Neutrophil (primary cell): ENCODE results near the gene ATP8B3.

Source experiments
- H3K27ac ChIP-seq: fragments of 200-600 bp; sonication (generic); 2 replicates; pipeline ENCODE4 v1.5.1; 2016; ENCODE audit warnings: mild to moderate bottlenecking, moderate library complexity
- H3K27me3 ChIP-seq: fragments of 200-600 bp; sonication (generic); 2 replicates; pipeline ENCODE4 v1.6.0; 2016; ENCODE audit warnings: mild to moderate bottlenecking
- H3K36me3 ChIP-seq: fragments of 200-600 bp; sonication (generic); 2 replicates; pipeline ENCODE4 v1.5.1; 2017
- H3K4me1 ChIP-seq, 2 experiments: fragments of 200-600 bp in 1 of 2; sonication (generic) in 1 of 2; 1 replicate in 1 of 2; 2 replicates in 1 of 2; pipeline versions ENCODE4 v1.5.1 to v1.6.1; 2013 to 2016; ENCODE audit warnings: low read depth in 1 of 2, low read length in 1 of 2, mild to moderate bottlenecking in 1 of 2, moderate library complexity in 1 of 2; ENCODE audit not compliant: control insufficient read depth in 1 of 2, insufficient read depth in 1 of 2
- H3K4me3 ChIP-seq, 2 experiments: fragments of 200-600 bp in 1 of 2; sonication (generic) in 1 of 2; 1 replicate in 1 of 2; 2 replicates in 1 of 2; pipeline ENCODE4 v1.5.1; 2013 to 2016; ENCODE audit warnings: low read depth in 1 of 2, low read length in 1 of 2, mild to moderate bottlenecking in 1 of 2, moderate library complexity in 1 of 2
- H3K9me3 ChIP-seq: fragments of 200-600 bp; sonication (generic); 2 replicates; pipeline ENCODE4 v1.5.1; 2016
- CTCF ChIP-seq: fragments of 200-600 bp; sonication (generic); IDR thresholded peaks from 2 replicates; pipeline ENCODE4 v1.5.1; 2016; ENCODE audit warnings: antibody characterized with exemption

Gene ATP8B3

GRCh38 chr19:1744822-1745563, 67.1 kb downstream of the ATP8B3 start:
- Histone ChIP-seq H3K9me3 (no peaks in the 10 kb centered on the region), H3K4me3 (no peak overlapping the region), H3K36me3 (no peaks in the 10 kb centered on the region), H3K27ac (no peak overlapping the region), H3K27me3 (peaks cover 91% of the 10 kb centered on the region), H3K4me1 (peaks cover 0 to 4% of the 10 kb centered on the region in 2 experiments)
- TF ChIP-seq CTCF = no peak

- Histone ChIP-seq H3K27ac (no peak overlapping the region), H3K27me3 (peaks cover 91% of the 10 kb centered on the region), H3K4me3 (no peak overlapping the region), H3K4me1 (peaks cover 0 to 4% of the 10 kb centered on the region in 2 experiments), H3K36me3 (no peaks in the 10 kb centered on the region), H3K9me3 (no peaks in the 10 kb centered on the region)
- no peak for TF ChIP-seq CTCF
Measured at GRCh38 chr19:1744133-1744665, 67.9 kb downstream of the ATP8B3 start.

GRCh38 chr19:1742989-1743696, 68.9 kb downstream of the ATP8B3 start:
- no peak for TF ChIP-seq CTCF
- H3K27me3 ChIP-seq = peaks cover 89% of the 10 kb centered on the region
- H3K36me3 ChIP-seq = no peaks in the 10 kb centered on the region

GRCh38 chr19:1739960-1740629, 72.0 kb downstream of the ATP8B3 start:
- peaks cover 88% of the 10 kb centered on the region for H3K27me3 ChIP-seq
- no peaks in the 10 kb centered on the region for H3K9me3 ChIP-seq
- no peak overlapping the region for H3K27ac ChIP-seq
- no peak overlapping the region for H3K4me3 ChIP-seq
- no peak for TF ChIP-seq CTCF
- H3K36me3 ChIP-seq = no peaks in the 10 kb centered on the region
- H3K4me1 ChIP-seq = no peaks in the 10 kb centered on the region

More at GRCh38 chr19:1742989-1743696, 68.9 kb downstream of the ATP8B3 start:
- H3K4me1 ChIP-seq = peaks cover 0 to under 1% of the 10 kb centered on the region in 2 experiments
- H3K9me3 ChIP-seq = no peaks in the 10 kb centered on the region
- no peak overlapping the region for H3K27ac ChIP-seq
- no peak overlapping the region for H3K4me3 ChIP-seq

- H3K27me3 ChIP-seq = peaks cover 87% of the 10 kb centered on the region
- TF ChIP-seq CTCF = no peak
Measured at GRCh38 chr19:1736927-1737326, 75.1 kb downstream of the ATP8B3 start.

More at GRCh38 chr19:1736927-1737326, 75.1 kb downstream of the ATP8B3 start:
- Histone ChIP-seq H3K36me3 (no peaks in the 10 kb centered on the region), H3K4me3 (no peak overlapping the region), H3K9me3 (no peaks in the 10 kb centered on the region), H3K27ac (no peak overlapping the region), H3K4me1 (no peaks in the 10 kb centered on the region)
